Keratinocyte (primary cell): Measurements from ENCODE around the gene SPDL1.

Source experiments
- EZH2 ChIP-seq: IDR thresholded peaks from one replicate; pipeline ENCODE4 v1.6.1; 2012; ENCODE audit warnings: inconsistent platforms, mild to moderate bottlenecking, low read length, moderate library complexity
- TF ChIP-seq, protein P1 (sequence below), 3 experiments: IDR thresholded peaks in 1 of 3; conservative IDR thresholded peaks in 1 of 3; optimal IDR thresholded peaks in 1 of 3; 2 replicates in 2 of 3; 3 replicates in 1 of 3; pipeline versions ENCODE3 to v1.5.1; 2011; ENCODE audit warnings: low read length in 3 of 3, mild to moderate bottlenecking in 3 of 3, moderate library complexity in 2 of 3, control low read depth in 1 of 3, inconsistent platforms in 1 of 3; ENCODE audit not compliant: insufficient read depth in 2 of 3; ENCODE audit errors: extremely low read depth in 1 of 3

GRCh38 chr5:169534939-169535338 is 48.6 kb upstream of the SPDL1 start:
- TF ChIP-seq, protein P1, sequence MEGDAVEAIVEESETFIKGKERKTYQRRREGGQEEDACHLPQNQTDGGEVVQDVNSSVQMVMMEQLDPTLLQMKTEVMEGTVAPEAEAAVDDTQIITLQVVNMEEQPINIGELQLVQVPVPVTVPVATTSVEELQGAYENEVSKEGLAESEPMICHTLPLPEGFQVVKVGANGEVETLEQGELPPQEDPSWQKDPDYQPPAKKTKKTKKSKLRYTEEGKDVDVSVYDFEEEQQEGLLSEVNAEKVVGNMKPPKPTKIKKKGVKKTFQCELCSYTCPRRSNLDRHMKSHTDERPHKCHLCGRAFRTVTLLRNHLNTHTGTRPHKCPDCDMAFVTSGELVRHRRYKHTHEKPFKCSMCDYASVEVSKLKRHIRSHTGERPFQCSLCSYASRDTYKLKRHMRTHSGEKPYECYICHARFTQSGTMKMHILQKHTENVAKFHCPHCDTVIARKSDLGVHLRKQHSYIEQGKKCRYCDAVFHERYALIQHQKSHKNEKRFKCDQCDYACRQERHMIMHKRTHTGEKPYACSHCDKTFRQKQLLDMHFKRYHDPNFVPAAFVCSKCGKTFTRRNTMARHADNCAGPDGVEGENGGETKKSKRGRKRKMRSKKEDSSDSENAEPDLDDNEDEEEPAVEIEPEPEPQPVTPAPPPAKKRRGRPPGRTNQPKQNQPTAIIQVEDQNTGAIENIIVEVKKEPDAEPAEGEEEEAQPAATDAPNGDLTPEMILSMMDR (optimal IDR thresholded peaks at IDR 0.05 in 1 of 3, IDR thresholded peaks at IDR 0.05 in 1 of 3, conservative IDR thresholded peaks at IDR 0.05 in 1 of 3; ENCODE audit: extremely low read depth in 1 of 3, insufficient read depth in 2 of 3, low read length in 3 of 3): no peak
- TF ChIP-seq EZH2: no peak
